Osteoblast (primary cell): ENCODE data around the gene SLIT2. TPM values are rescaled to one million over a fixed set of nuclear protein-coding genes. Genes with fewer than 3 reads are reported as not detected.

Experiments used
- DNase-seq: peaks from one replicate; pipeline ENCODE4 v3.0.0; 2011; ENCODE audit warnings: low spot score, mixed read lengths; ENCODE audit not compliant: insufficient read length; ENCODE audit errors: missing footprints
- H2AFZ ChIP-seq: 2 replicates; pipeline ENCODE4 v1.6.0; 2011; ENCODE audit warnings: mild to moderate bottlenecking, low read length
- H3K27ac ChIP-seq: 2 replicates; pipeline ENCODE4 v1.5.1; 2011; ENCODE audit warnings: mild to moderate bottlenecking, low read depth, low read length, moderate library complexity
- H3K27me3 ChIP-seq: 2 replicates; pipeline ENCODE4 v1.6.0; 2012; ENCODE audit warnings: mild to moderate bottlenecking, control low read depth, inconsistent platforms, low read length, moderate library complexity; ENCODE audit not compliant: insufficient read depth
- H3K36me3 ChIP-seq: 2 replicates; pipeline ENCODE4 v1.5.1; 2011; ENCODE audit warnings: mild to moderate bottlenecking, low read length, control low read depth, moderate library complexity; ENCODE audit not compliant: insufficient read depth
- H3K4me1 ChIP-seq: 2 replicates; pipeline ENCODE4 v1.5.1; 2011; ENCODE audit warnings: mild to moderate bottlenecking, low read length, control low read depth, moderate library complexity; ENCODE audit not compliant: insufficient read depth
- H3K4me2 ChIP-seq: 2 replicates; pipeline ENCODE4 v1.6.0; 2011; ENCODE audit warnings: mild to moderate bottlenecking, low read length; ENCODE audit not compliant: insufficient read depth
- H3K4me3 ChIP-seq: fragments of 200-600 bp; sonication (generic); 3 replicates; pipeline ENCODE4 v1.5.1; 2012; ENCODE audit warnings: mild to moderate bottlenecking, low read length, inconsistent platforms; ENCODE audit not compliant: insufficient read depth
- H3K79me2 ChIP-seq: 2 replicates; pipeline ENCODE4 v1.6.0; 2012; ENCODE audit warnings: mild to moderate bottlenecking, low read length, control low read depth, inconsistent platforms; ENCODE audit not compliant: insufficient read depth
- H3K9me3 ChIP-seq: 2 replicates; pipeline ENCODE4 v1.5.1; 2011; ENCODE audit warnings: low read depth, low read length, control low read depth
- H4K20me1 ChIP-seq: 2 replicates; pipeline ENCODE4 v1.6.0; 2012; ENCODE audit warnings: mild to moderate bottlenecking, low read length, control low read depth; ENCODE audit not compliant: insufficient read depth
- CTCF ChIP-seq: IDR thresholded peaks from 2 replicates; pipeline ENCODE4 v1.5.1; 2011; ENCODE audit warnings: mild to moderate bottlenecking, low read depth, low read length, moderate library complexity; ENCODE audit errors: extremely low read depth
- total RNA-seq: library from RNA; depleted of rRNA; stranded (reverse); fragments of >200 nt; gene quantifications from 2 replicates; pipeline ENCODE4 v1.2.3, GENCODE V29; 2012

Gene SLIT2
- total RNA-seq, 1 donor = 35.8 TPM

- TF ChIP-seq CTCF = no peak
- H3K9me3 ChIP-seq = no peaks in the 10 kb centered on the region
- H3K4me1 ChIP-seq = peaks cover 13% of the 10 kb centered on the region
- no peaks in the 10 kb centered on the region for H4K20me1 ChIP-seq
- DNase-seq = no peak
- H3K36me3 ChIP-seq = no peaks in the 10 kb centered on the region
- no peak overlapping the region for H2AFZ ChIP-seq
- H3K4me2 ChIP-seq = no peak overlapping the region
- H3K4me3 ChIP-seq = no peak overlapping the region
- H3K27me3 ChIP-seq = no peaks in the 10 kb centered on the region
- H3K79me2 ChIP-seq = peaks cover 44% of the 10 kb centered on the region
- no peak overlapping the region for H3K27ac ChIP-seq
These were observed 29.7 kb downstream of the SLIT2 start for GRCh38 chr4:20281453-20281852.

- no peak overlapping the region for H2AFZ ChIP-seq
- H4K20me1 ChIP-seq = no peaks in the 10 kb centered on the region
- no peaks in the 10 kb centered on the region for H3K36me3 ChIP-seq
- H3K79me2 ChIP-seq = peaks cover 41% of the 10 kb centered on the region
- H3K4me2 ChIP-seq = no peak overlapping the region
- no peak for TF ChIP-seq CTCF
- no peak for DNase-seq
- no peak overlapping the region for H3K27ac ChIP-seq
- no peaks in the 10 kb centered on the region for H3K9me3 ChIP-seq
- H3K4me3 ChIP-seq = no peak overlapping the region
- H3K4me1 ChIP-seq = peaks cover 16% of the 10 kb centered on the region
- no peaks in the 10 kb centered on the region for H3K27me3 ChIP-seq
These were observed 31.3 kb downstream of the SLIT2 start for GRCh38 chr4:20283039-20283438.

- H3K36me3 ChIP-seq = no peaks in the 10 kb centered on the region
- H2AFZ ChIP-seq = no peak overlapping the region
- peak overlapping the region; percentile 48 for H3K27ac ChIP-seq
- peak; percentile 90 for DNase-seq
- peaks cover 39% of the 10 kb centered on the region for H3K79me2 ChIP-seq
- H3K4me3 ChIP-seq = no peak overlapping the region
- H3K4me2 ChIP-seq = no peak overlapping the region
- no peaks in the 10 kb centered on the region for H3K9me3 ChIP-seq
- no peak for TF ChIP-seq CTCF
- H3K27me3 ChIP-seq = no peaks in the 10 kb centered on the region
- H3K4me1 ChIP-seq = peaks cover 33% of the 10 kb centered on the region
- no peaks in the 10 kb centered on the region for H4K20me1 ChIP-seq
These were observed 33.3 kb downstream of the SLIT2 start for GRCh38 chr4:20284990-20285389.

GRCh38 chr4:20287246-20287645 is 35.5 kb downstream of the SLIT2 start:
- Histone ChIP-seq H2AFZ (no peak overlapping the region), H3K4me2 (no peak overlapping the region), H3K36me3 (no peaks in the 10 kb centered on the region), H3K4me1 (peaks cover 33% of the 10 kb centered on the region), H4K20me1 (no peaks in the 10 kb centered on the region), H3K79me2 (peaks cover 47% of the 10 kb centered on the region), H3K27ac (no peak overlapping the region), H3K4me3 (no peak overlapping the region), H3K27me3 (no peaks in the 10 kb centered on the region), H3K9me3 (no peaks in the 10 kb centered on the region)
- no peak for DNase-seq
- TF ChIP-seq CTCF = no peak
